AG10803 (cell line): Measurements from ENCODE around the gene TEX53.
A peak's percentile ranks its signal among the peaks of the same experiment; 100 is the strongest.

ENCODE experiments used
- DNase-seq: peaks from one replicate; pipeline ENCODE4 v3.0.0; 2010; ENCODE audit warnings: low read depth
- H3K4me3 ChIP-seq: 2 replicates; pipeline ENCODE4 v1.5.1; 2011; ENCODE audit warnings: mild to moderate bottlenecking, low read length, control low read depth
- CTCF ChIP-seq: conservative IDR thresholded peaks from 2 replicates; pipeline ENCODE4 v1.5.1; 2011; ENCODE audit warnings: mild to moderate bottlenecking, low read length, control low read depth, inconsistent platforms

The TEX53 gene

GRCh38 chr9:114694146-114694545 is 36.5 kb upstream of the TEX53 start:
- DNase-seq = peak; percentile 93
- TF ChIP-seq CTCF = no peak
- no peak overlapping the region for H3K4me3 ChIP-seq

GRCh38 chr9:114693248-114693855 is 35.7 kb upstream of the TEX53 start:
- DNase-seq = no peak
- TF ChIP-seq CTCF = no peak
- H3K4me3 ChIP-seq = no peak overlapping the region

- H3K4me3 ChIP-seq = no peak overlapping the region
- TF ChIP-seq CTCF = no peak
- no peak for DNase-seq
These were observed 34.3 kb upstream of the TEX53 start for GRCh38 chr9:114691956-114692295.

GRCh38 chr9:114691046-114691955 is 33.7 kb upstream of the TEX53 start:
- no peak overlapping the region for H3K4me3 ChIP-seq
- no peak for TF ChIP-seq CTCF
- DNase-seq = peak; percentile 92

GRCh38 chr9:114690308-114690707 is 32.7 kb upstream of the TEX53 start:
- TF ChIP-seq CTCF = no peak
- no peak for DNase-seq
- no peak overlapping the region for H3K4me3 ChIP-seq

GRCh38 chr9:114689813-114690212 is 32.2 kb upstream of the TEX53 start:
- H3K4me3 ChIP-seq = no peak overlapping the region
- DNase-seq = no peak
- TF ChIP-seq CTCF = no peak

- no peak for TF ChIP-seq CTCF
- no peak for DNase-seq
These were observed 31.5 kb upstream of the TEX53 start for GRCh38 chr9:114688909-114689610.

More at GRCh38 chr9:114688909-114689610, 31.5 kb upstream of the TEX53 start:
- no peak overlapping the region for H3K4me3 ChIP-seq
